Nephron (organoid): Measurements from ENCODE around the gene RTN1.

Experiments
- H3K27ac Mint-ChIP-seq, 3 experiments: 2 replicates each; pipeline ENCODE4 v1.8.0; 2020; ENCODE audit warnings: mixed read lengths in 3 of 3, mild to moderate bottlenecking in 2 of 3, moderate library complexity in 1 of 3
- H3K27me3 Mint-ChIP-seq: 2 replicates; pipeline ENCODE4 v1.8.0; 2021; ENCODE audit warnings: low read depth, mild to moderate bottlenecking, moderate library complexity, mixed read lengths
- H3K36me3 Mint-ChIP-seq: 2 replicates; pipeline ENCODE4 v1.8.0; 2020; ENCODE audit warnings: low read depth, mixed read lengths
- H3K4me1 Mint-ChIP-seq: 2 replicates; pipeline ENCODE4 v1.8.0; 2020; ENCODE audit warnings: mixed read lengths
- H3K4me3 Mint-ChIP-seq, 3 experiments: 2 replicates each; pipeline ENCODE4 v1.8.0; 2020; ENCODE audit warnings: mild to moderate bottlenecking in 3 of 3, mixed read lengths in 3 of 3, moderate library complexity in 2 of 3
- H3K9me3 Mint-ChIP-seq: 2 replicates; pipeline ENCODE4 v1.8.0; 2020; ENCODE audit warnings: mixed read lengths
- TF ChIP-seq, protein P1 (sequence below), 3 experiments: fragments of 200-600 bp; sonication (generic); IDR thresholded peaks; one replicate each; pipeline ENCODE4 v1.5.0; 2021; ENCODE audit warnings: antibody characterized with exemption in 3 of 3; ENCODE audit not compliant: unreplicated experiment in 3 of 3

Gene RTN1

GRCh38 chr14:59705245-59705644, 165.3 kb downstream of the RTN1 start:
- Mint-ChIP-seq H3K9me3 (peaks cover 7% of the 10 kb centered on the region), H3K27ac (no peak overlapping the region), H3K4me3 (no peak overlapping the region), H3K36me3 (no peaks in the 10 kb centered on the region), H3K4me1 (no peaks in the 10 kb centered on the region), H3K27me3 (peaks cover 9% of the 10 kb centered on the region)
- TF ChIP-seq, protein P1, sequence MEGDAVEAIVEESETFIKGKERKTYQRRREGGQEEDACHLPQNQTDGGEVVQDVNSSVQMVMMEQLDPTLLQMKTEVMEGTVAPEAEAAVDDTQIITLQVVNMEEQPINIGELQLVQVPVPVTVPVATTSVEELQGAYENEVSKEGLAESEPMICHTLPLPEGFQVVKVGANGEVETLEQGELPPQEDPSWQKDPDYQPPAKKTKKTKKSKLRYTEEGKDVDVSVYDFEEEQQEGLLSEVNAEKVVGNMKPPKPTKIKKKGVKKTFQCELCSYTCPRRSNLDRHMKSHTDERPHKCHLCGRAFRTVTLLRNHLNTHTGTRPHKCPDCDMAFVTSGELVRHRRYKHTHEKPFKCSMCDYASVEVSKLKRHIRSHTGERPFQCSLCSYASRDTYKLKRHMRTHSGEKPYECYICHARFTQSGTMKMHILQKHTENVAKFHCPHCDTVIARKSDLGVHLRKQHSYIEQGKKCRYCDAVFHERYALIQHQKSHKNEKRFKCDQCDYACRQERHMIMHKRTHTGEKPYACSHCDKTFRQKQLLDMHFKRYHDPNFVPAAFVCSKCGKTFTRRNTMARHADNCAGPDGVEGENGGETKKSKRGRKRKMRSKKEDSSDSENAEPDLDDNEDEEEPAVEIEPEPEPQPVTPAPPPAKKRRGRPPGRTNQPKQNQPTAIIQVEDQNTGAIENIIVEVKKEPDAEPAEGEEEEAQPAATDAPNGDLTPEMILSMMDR (IDR thresholded peaks at IDR 0.05; ENCODE audit: unreplicated experiment in 3 of 3): no peak

GRCh38 chr14:59704054-59704645, 166.4 kb downstream of the RTN1 start:
- Mint-ChIP-seq H3K9me3 (peaks cover 10% of the 10 kb centered on the region), H3K36me3 (no peaks in the 10 kb centered on the region), H3K4me1 (no peaks in the 10 kb centered on the region), H3K27me3 (peaks cover 5% of the 10 kb centered on the region), H3K27ac (no peak overlapping the region), H3K4me3 (no peak overlapping the region)
- TF ChIP-seq, protein P1 (IDR thresholded peaks at IDR 0.05; ENCODE audit: unreplicated experiment in 3 of 3): no peak

DNA sequence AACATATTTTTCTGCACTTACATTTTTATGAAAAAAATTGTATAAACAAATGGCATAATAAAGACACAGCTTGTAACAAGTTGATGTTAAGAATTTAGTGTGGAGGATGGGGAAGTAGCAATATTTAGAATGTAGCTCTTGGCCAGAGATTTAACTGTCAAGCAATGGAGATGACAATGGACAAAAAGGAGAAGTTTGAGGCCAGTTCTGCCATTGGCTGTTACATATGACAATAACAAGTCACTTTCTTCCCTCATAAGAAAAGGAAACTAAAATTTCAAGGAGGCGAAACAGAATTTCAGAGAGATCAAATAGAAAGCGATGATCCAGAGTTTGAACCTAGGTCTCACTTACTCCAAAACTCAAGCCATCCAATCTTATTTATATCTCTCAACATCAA, 171.1 kb downstream of the RTN1 start:
- TF ChIP-seq, protein P1 (IDR thresholded peaks at IDR 0.05; ENCODE audit: unreplicated experiment in 3 of 3): no peak
- Mint-ChIP-seq H3K36me3 (no peaks in the 10 kb centered on the region), H3K27me3 (peaks cover 3% of the 10 kb centered on the region), H3K4me3 (no peak overlapping the region), H3K9me3 (peaks cover 10% of the 10 kb centered on the region), H3K4me1 (no peaks in the 10 kb centered on the region), H3K27ac (no peak overlapping the region)

GRCh38 chr14:59698793-59699192, 171.8 kb downstream of the RTN1 start:
- peaks cover 10% of the 10 kb centered on the region for H3K9me3 Mint-ChIP-seq
- TF ChIP-seq, protein P1 (IDR thresholded peaks at IDR 0.05; ENCODE audit: unreplicated experiment in 3 of 3): no peak
- no peak overlapping the region for H3K27ac Mint-ChIP-seq
- peaks cover 3% of the 10 kb centered on the region for H3K27me3 Mint-ChIP-seq
- no peaks in the 10 kb centered on the region for H3K36me3 Mint-ChIP-seq
- no peak overlapping the region for H3K4me3 Mint-ChIP-seq
- H3K4me1 Mint-ChIP-seq: no peaks in the 10 kb centered on the region

DNA sequence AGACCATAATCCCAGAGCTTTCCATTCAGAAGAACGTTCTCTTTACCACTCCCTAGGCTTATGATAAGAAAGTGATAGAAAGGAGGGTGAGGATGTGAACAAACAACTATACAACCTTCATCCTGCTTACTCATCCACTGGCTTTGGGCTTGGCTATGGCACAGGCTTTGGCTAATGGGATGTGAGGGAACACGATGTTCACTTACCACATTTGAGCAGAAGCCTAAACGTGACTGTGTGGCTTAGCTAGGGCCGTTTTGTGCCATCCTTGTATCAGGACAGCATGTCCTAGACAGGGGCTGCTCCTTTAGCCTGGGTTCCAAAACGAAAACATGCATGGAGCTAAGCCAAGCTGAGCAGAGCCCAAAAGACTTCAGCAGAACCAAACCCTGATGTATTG, 175.4 kb downstream of the RTN1 start:
- Mint-ChIP-seq H3K9me3 (peaks cover 2% of the 10 kb centered on the region), H3K27ac (no peak overlapping the region), H3K27me3 (peaks cover 6% of the 10 kb centered on the region), H3K4me3 (no peak overlapping the region), H3K4me1 (no peaks in the 10 kb centered on the region), H3K36me3 (no peaks in the 10 kb centered on the region)
- TF ChIP-seq, protein P1 (IDR thresholded peaks at IDR 0.05; ENCODE audit: unreplicated experiment in 3 of 3): no peak

DNA sequence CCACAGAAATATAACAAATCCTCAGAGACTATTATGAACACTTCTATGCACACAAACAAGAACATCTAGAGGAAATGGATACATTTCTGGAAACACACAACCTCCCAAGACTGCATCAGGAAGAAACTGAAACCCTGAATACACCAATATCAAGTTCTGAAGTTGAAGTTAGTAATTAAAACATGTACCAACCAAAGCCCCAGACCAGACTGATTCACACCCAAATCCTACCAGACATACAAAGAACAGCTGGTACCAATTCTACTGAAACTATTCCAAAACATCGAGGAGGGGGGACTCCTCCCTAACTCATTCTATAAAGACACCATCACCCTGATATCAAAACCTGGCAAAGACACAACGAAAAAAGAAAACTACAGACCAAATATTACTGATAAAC, 179.3 kb downstream of the RTN1 start:
- TF ChIP-seq, protein P1 (IDR thresholded peaks at IDR 0.05; ENCODE audit: unreplicated experiment in 3 of 3): no peak
- Mint-ChIP-seq H3K27me3 (peaks cover 3% of the 10 kb centered on the region), H3K36me3 (no peaks in the 10 kb centered on the region)

More for the DNA sequence above, 179.3 kb downstream of the RTN1 start:
- Mint-ChIP-seq H3K4me3 (no peak overlapping the region), H3K9me3 (no peaks in the 10 kb centered on the region), H3K4me1 (no peaks in the 10 kb centered on the region), H3K27ac (no peak overlapping the region)
